Measurements from ENCODE around the gene PDZD2.

The PDZD2 gene

DNA sequence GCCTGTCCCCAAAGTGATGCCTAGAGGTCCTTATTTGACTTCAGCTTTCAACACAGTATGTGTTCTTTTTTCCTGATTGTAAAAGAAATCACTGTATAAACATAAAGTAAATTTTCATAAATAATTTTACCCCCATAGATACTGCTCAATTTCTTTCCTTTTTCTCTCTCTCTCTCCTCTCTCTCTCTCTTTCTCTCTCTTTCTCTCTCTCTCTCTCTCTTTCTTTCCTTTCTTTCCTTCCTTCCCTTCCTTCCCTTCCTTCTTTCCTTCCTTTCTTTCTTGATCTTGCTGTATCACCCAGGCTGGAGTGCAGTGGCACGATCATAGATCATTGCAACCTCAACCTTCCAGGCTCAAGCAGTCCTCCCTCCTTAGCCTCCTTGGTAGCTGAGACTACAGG, 64.8 kb downstream of the PDZD2 start:
- DNase-seq (ENCODE audit: extremely low spot score) = no peak
- ChIA-PET POLR2A (no interaction called here), CTCF (no interaction called here)
- TF ChIP-seq, protein P1, sequence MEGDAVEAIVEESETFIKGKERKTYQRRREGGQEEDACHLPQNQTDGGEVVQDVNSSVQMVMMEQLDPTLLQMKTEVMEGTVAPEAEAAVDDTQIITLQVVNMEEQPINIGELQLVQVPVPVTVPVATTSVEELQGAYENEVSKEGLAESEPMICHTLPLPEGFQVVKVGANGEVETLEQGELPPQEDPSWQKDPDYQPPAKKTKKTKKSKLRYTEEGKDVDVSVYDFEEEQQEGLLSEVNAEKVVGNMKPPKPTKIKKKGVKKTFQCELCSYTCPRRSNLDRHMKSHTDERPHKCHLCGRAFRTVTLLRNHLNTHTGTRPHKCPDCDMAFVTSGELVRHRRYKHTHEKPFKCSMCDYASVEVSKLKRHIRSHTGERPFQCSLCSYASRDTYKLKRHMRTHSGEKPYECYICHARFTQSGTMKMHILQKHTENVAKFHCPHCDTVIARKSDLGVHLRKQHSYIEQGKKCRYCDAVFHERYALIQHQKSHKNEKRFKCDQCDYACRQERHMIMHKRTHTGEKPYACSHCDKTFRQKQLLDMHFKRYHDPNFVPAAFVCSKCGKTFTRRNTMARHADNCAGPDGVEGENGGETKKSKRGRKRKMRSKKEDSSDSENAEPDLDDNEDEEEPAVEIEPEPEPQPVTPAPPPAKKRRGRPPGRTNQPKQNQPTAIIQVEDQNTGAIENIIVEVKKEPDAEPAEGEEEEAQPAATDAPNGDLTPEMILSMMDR (IDR thresholded peaks at IDR 0.05; ENCODE audit: control extremely low read depth, extremely low read depth, low read depth, missing control alignments) = no peak

DNA sequence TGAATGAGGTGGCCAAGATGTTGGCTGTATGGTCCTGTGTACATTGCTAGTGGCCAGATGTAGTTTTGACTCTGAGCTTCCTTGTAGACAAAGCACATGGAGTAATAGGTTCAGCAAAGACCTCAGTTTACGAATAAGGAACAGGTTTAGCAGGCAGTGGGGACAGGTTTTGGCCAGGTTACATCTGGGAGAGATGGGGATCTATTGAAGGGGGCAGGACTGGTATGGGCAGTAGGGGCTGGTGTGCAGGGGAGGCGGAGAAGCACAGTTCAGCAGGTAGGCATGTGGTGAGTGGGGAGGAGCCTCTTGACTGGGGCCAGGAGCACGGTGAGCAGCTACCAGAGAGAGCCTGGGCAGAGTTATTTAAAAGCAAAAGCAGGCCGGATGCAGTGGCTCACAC, 67.3 kb downstream of the PDZD2 start:
- no peak for DNase-seq (ENCODE audit: extremely low spot score)
- ChIA-PET POLR2A (no interaction called here), CTCF (no interaction called here)
- TF ChIP-seq, protein P1 (IDR thresholded peaks at IDR 0.05; ENCODE audit: control extremely low read depth, extremely low read depth, low read depth, missing control alignments) = no peak

DNA sequence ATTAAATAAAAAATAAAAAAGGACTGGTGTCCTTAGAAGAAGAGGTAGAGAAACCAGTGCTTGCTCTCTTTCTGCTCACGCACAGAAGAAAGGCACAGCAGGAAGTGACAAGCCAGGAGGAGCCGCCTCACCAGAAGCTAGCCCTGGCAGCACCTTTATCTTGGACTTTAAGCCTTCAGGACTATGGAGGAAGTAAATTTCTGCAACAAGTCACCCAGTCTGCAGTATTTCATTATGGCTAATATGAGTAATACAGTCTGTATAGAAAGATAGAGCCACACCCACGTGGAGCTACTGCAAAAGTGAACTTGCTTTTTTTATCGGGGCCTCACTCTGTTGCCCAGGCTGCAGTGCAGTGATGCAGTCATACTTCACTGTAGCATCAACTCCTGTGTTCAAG, 68.4 kb downstream of the PDZD2 start:
- ChIA-PET POLR2A (no interaction called here), CTCF (no interaction called here)
- TF ChIP-seq, protein P1 (IDR thresholded peaks at IDR 0.05; ENCODE audit: control extremely low read depth, extremely low read depth, low read depth, missing control alignments) = no peak
- no peak for DNase-seq (ENCODE audit: extremely low spot score)

DNA sequence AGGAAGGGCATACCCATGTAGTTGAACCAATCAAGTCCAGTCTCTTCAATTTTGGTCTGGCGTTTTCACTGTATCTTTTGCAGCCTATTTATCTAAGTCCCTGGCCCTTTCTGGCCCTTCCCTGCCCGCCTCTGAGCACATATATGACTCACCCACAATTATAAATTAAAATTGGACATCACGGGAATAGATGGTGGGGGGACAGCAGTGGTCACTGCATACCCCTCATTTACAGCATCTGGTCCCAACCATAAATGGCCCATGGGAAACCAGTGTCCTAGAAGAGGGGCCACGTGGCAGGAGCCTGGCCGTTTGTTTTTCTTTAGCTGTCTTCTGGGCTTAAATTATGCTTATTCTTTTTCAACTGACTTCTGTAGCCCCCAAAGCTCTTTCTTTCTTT, 69.2 kb downstream of the PDZD2 start:
- no peak for DNase-seq (ENCODE audit: extremely low spot score)
- ChIA-PET CTCF (interaction anchor here (1.1 kb wide), 1 partner anchor 14 kb away, joined by 3 read pairs; no protein-coding TSS in a partner anchor), POLR2A (no interaction called here)
- TF ChIP-seq, protein P1 (IDR thresholded peaks at IDR 0.05; ENCODE audit: control extremely low read depth, extremely low read depth, low read depth, missing control alignments) = no peak

DNA sequence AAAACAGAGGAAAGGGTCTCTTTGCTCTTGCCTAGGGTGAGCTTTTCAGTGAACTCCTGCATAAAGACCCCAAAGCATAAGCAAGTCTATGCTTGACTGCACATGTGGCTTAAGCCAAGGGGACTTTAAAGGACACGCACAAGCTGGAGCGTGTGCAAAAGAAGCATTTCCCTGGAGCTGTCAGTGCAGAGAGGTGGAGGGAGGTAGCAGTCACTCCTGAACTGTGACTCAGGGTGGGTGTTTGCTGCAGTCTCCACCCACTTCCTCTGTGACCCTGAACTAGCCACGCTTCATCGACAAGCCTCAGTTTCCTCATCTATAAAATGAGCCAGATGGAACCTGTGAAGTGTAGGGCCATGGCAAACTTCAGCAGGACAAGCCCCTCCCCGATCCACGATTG, 72.4 kb downstream of the PDZD2 start:
- TF ChIP-seq, protein P1 (IDR thresholded peaks at IDR 0.05; ENCODE audit: control extremely low read depth, extremely low read depth, low read depth, missing control alignments) = no peak
- no peak for DNase-seq (ENCODE audit: extremely low spot score)
- CTCF ChIA-PET = no interaction called here
- POLR2A ChIA-PET = no interaction called here

DNA sequence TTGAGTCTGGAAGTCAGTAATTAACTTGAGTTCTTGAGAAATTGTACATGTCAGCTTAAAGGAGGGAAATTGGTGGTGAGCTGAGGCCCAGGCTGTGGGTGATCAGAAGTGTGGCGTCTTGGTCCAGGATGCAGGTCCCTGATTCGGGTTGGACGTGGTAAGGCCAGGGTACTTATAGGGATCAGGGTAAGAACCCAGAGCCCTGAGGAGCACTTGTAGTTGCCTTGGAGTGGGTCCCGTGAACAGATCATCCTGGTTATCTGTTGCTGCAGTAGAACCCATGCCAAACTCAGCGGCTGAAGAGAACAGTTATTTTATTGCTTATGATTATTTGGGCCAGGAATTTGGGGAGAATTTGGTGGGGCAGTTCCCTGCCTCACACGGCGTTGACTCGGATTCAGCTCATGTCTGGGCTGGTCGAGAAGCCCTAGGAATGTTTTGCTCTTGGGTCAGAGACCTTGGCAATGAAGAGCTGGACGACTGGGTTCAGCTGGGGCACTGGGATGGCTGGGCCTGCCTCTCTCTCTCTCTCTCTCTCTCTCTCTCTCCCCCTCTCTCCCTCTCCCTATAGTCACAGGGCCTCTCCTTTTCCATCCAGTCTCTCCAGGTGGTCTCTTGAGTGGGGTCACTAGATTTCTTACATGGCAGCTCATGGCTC, 73.1 kb downstream of the PDZD2 start:
- ChIA-PET CTCF (no interaction called here), POLR2A (interaction anchor here (0.6 kb wide), 1 partner anchor 210 kb away, joined by 4 read pairs; no protein-coding TSS in a partner anchor)
- TF ChIP-seq, protein P1 (IDR thresholded peaks at IDR 0.05; ENCODE audit: control extremely low read depth, extremely low read depth, low read depth, missing control alignments) = no peak
- no peak for DNase-seq (ENCODE audit: extremely low spot score)

Data from GM10248 (cell line).